HepG2 (cell line): ENCODE data around the gene RAB11FIP5. TPM values are rescaled to one million over a fixed set of nuclear protein-coding genes. Genes with fewer than 3 reads are reported as not detected.

Experiments used
- HNRNPH1 ChIP-seq: fragments of 200-400 bp; formaldehyde crosslinking; optimal IDR thresholded peaks from 2 replicates; pipeline ENCODE3; 2017; ENCODE audit warnings: mild to moderate bottlenecking, low read depth, low read length
- MTERF4 ChIP-seq: sonication (generic); formaldehyde crosslinking; IDR thresholded peaks from 2 replicates; pipeline ENCODE4 v1.8.0; 2023; ENCODE audit warnings: mild to moderate bottlenecking, missing genetic modification reagents
- MXD3 ChIP-seq: IDR thresholded peaks from 2 replicates; pipeline ENCODE4 v1.6.1; 2016; ENCODE audit warnings: mild to moderate bottlenecking, missing biosample characterization, missing genetic modification reagents
- PHF5A ChIP-seq: IDR thresholded peaks from one replicate; pipeline ENCODE4 v1.6.1; 2018; ENCODE audit warnings: low read depth, missing genetic modification reagents; ENCODE audit not compliant: unreplicated experiment
- TRAFD1 ChIP-seq: sonication (generic); formaldehyde crosslinking; IDR thresholded peaks from 2 replicates; pipeline ENCODE4 v1.5.1; 2020; ENCODE audit warnings: missing genetic modification reagents, mild to moderate bottlenecking, borderline replicate concordance
- ZBTB3 ChIP-seq: sonication (generic); formaldehyde crosslinking; IDR thresholded peaks from 2 replicates; pipeline ENCODE4 v1.4.0; 2020; ENCODE audit warnings: low read depth, mild to moderate bottlenecking, moderate library complexity, missing genetic modification reagents, borderline replicate concordance
- ZNF496 ChIP-seq: sonication (generic); formaldehyde crosslinking; IDR thresholded peaks from 2 replicates; pipeline ENCODE4 v1.8.1; 2023; ENCODE audit warnings: mild to moderate bottlenecking, moderate library complexity, missing genetic modification reagents; ENCODE audit not compliant: insufficient replicate concordance
- polyA plus RNA-seq, 8 experiments: library from polyadenylated mRNA; depleted of rRNA in 3 of 8; stranded (reverse) in 7 of 8; unstranded in 1 of 8; fragments of >200 nt; fragmentation: Illumina TruSeq in 4 of 8; extraction: Trizol in 4 of 8; gene quantifications; 2 replicates each; pipeline versions ENCODE4 v1.2.1 to v1.2.3, GENCODE V29; 2011 to 2016; ENCODE audit warnings: low read depth in 4 of 8, missing spikeins in 1 of 8, mixed read lengths in 1 of 8; ENCODE audit not compliant: insufficient read depth in 1 of 8
- total RNA-seq, 5 experiments: library from RNA; depleted of rRNA; stranded (reverse); fragments of >200 nt; fragmentation: Illumina TruSeq; extraction: Trizol; gene quantifications; 2 replicates each; pipeline ENCODE4 v1.2.3, GENCODE V29; 2016; ENCODE audit warnings: low read depth in 1 of 5
- TF ChIP-seq, protein P1 (sequence below): IDR thresholded peaks from 2 replicates; pipeline ENCODE4 v1.6.1; 2016; ENCODE audit warnings: low read depth, missing genetic modification reagents, missing compliant biosample characterization
- TF ChIP-seq, protein P2 (sequence below): sonication (generic); formaldehyde crosslinking; conservative IDR thresholded peaks from 2 replicates; pipeline ENCODE4 v1.4.0; 2020; ENCODE audit warnings: missing genetic modification reagents
- TF ChIP-seq, protein P3 (sequence below): sonication (generic); formaldehyde crosslinking; IDR thresholded peaks from 2 replicates; pipeline ENCODE4 v1.4.0; 2020; ENCODE audit warnings: mild to moderate bottlenecking, missing genetic modification reagents

RAB11FIP5 gene
- total and polyA plus RNA-seq, 2 of the 13 experiments (the other 11 are each of a cell fraction or from before 2014, with no cell fraction given): 9.4 to 22.9 TPM

DNA sequence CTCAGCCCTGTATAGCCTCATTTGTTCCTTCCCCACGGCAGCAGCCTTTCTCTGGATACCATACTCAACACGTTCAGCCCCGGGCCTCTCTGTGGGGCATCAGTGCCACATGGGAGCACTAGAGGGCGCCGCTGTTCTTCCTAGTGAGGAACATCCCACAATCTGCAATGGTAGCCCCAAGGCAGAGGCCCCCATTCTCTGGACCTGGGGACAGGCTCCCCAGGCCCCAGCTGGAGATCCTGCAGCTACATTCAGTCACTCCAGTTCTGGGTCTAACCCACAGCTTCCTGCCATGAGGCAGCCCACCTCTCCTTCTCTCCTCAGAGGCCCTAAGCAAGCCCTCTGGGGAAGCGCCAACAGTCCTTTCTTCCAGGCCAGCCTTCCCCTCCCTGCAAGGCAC is 27.1 kb downstream of the RAB11FIP5 start (continued):
- TF ChIP-seq ZNF496: no peak
- no peak for TF ChIP-seq PHF5A
- no peak for TF ChIP-seq ZBTB3 (CRISPR knock-in tag)
- peak; percentile 41; the same call in 1 of the 2 replicates for TF ChIP-seq MTERF4 (CRISPR knock-in tag)
- TF ChIP-seq HNRNPH1: no peak
- TF ChIP-seq, protein P1, sequence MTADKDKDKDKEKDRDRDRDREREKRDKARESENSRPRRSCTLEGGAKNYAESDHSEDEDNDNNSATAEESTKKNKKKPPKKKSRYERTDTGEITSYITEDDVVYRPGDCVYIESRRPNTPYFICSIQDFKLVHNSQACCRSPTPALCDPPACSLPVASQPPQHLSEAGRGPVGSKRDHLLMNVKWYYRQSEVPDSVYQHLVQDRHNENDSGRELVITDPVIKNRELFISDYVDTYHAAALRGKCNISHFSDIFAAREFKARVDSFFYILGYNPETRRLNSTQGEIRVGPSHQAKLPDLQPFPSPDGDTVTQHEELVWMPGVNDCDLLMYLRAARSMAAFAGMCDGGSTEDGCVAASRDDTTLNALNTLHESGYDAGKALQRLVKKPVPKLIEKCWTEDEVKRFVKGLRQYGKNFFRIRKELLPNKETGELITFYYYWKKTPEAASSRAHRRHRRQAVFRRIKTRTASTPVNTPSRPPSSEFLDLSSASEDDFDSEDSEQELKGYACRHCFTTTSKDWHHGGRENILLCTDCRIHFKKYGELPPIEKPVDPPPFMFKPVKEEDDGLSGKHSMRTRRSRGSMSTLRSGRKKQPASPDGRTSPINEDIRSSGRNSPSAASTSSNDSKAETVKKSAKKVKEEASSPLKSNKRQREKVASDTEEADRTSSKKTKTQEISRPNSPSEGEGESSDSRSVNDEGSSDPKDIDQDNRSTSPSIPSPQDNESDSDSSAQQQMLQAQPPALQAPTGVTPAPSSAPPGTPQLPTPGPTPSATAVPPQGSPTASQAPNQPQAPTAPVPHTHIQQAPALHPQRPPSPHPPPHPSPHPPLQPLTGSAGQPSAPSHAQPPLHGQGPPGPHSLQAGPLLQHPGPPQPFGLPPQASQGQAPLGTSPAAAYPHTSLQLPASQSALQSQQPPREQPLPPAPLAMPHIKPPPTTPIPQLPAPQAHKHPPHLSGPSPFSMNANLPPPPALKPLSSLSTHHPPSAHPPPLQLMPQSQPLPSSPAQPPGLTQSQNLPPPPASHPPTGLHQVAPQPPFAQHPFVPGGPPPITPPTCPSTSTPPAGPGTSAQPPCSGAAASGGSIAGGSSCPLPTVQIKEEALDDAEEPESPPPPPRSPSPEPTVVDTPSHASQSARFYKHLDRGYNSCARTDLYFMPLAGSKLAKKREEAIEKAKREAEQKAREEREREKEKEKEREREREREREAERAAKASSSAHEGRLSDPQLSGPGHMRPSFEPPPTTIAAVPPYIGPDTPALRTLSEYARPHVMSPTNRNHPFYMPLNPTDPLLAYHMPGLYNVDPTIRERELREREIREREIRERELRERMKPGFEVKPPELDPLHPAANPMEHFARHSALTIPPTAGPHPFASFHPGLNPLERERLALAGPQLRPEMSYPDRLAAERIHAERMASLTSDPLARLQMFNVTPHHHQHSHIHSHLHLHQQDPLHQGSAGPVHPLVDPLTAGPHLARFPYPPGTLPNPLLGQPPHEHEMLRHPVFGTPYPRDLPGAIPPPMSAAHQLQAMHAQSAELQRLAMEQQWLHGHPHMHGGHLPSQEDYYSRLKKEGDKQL (CRISPR knock-in tag): no peak
- TF ChIP-seq, protein P2, sequence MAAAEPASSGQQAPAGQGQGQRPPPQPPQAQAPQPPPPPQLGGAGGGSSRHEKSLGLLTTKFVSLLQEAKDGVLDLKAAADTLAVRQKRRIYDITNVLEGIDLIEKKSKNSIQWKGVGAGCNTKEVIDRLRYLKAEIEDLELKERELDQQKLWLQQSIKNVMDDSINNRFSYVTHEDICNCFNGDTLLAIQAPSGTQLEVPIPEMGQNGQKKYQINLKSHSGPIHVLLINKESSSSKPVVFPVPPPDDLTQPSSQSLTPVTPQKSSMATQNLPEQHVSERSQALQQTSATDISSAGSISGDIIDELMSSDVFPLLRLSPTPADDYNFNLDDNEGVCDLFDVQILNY (CRISPR knock-in tag): no peak
- TF ChIP-seq, protein P3, sequence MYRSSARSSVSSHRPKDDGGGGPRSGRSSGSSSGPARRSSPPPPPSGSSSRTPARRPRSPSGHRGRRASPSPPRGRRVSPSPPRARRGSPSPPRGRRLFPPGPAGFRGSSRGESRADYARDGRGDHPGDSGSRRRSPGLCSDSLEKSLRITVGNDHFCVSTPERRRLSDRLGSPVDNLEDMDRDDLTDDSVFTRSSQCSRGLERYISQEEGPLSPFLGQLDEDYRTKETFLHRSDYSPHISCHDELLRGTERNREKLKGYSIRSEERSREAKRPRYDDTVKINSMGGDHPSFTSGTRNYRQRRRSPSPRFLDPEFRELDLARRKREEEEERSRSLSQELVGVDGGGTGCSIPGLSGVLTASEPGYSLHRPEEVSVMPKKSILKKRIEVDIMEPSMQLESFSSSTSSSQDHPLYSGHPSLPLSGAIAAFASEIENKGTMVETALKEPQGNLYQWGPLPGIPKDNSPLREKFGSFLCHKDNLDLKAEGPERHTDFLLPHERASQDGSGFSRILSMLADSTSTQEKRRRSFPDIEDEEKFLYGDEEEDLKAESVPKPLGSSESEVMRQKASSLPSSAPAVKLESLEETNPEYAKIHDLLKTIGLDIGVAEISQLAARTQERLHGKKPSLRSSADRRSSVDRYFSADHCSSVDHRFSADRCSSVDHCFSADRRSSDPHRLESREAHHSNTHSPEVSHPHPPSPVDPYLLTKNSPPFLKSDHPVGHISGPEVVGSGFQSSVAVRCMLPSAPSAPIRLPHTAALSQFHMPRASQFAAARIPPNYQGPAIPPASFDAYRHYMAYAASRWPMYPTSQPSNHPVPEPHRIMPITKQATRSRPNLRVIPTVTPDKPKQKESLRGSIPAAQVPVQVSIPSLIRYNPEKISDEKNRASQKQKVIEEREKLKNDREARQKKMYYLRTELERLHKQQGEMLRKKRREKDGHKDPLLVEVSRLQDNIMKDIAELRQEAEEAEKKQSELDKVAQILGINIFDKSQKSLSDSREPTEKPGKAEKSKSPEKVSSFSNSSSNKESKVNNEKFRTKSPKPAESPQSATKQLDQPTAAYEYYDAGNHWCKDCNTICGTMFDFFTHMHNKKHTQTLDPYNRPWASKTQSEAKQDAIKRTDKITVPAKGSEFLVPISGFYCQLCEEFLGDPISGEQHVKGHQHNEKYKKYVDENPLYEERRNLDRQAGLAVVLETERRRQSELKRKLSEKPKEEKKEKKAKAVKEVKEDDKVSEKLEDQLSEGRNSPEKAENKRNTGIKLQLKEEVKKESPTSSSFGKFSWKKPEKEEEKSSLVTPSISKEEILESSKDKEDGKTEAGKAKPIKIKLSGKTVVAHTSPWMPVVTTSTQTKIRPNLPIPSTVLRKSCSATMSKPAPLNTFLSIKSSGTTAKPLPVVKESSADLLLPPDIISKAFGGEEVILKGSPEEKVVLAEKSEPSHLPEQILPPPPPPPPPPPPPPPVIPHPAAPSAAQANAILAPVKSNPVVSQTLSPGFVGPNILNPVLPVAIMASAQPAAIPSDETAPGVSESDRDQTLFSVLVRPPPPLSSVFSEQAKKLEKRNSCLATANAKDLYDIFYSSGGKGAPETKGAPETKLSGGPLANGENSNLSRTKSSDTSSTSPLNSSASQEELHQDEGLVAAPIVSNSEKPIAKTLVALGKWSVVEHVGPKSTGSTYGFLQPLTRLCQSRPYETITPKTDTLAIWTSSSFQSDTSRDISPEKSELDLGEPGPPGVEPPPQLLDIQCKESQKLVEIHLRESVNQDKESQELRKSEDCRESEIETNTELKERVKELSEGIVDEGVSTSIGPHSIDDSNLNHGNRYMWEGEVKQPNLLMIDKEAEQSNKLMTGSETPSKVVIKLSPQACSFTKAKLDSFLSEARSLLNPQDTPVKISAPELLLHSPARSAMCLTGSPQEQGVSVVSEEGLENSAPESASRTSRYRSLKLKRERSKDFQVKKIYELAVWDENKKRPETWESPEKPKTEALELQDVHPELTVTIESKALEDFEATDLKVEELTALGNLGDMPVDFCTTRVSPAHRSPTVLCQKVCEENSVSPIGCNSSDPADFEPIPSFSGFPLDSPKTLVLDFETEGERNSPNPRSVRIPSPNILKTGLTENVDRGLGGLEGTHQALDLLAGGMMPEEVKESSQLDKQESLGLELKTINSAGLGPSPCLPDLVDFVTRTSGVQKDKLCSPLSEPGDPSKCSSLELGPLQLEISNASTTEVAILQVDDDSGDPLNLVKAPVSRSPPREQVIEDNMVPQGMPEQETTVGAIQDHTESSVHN (CRISPR knock-in tag): no peak
- TF ChIP-seq TRAFD1 (CRISPR knock-in tag): 0 out of 2 replicates have a peak, but pooled peaks have one; percentile 60
- 0 out of 2 replicates have a peak, but pooled peaks have one; percentile 31 for TF ChIP-seq MXD3 (CRISPR knock-in tag)
